Liver (tissue), 9 donors: ENCODE results near the gene RBMS3. TPM values are rescaled to one million over a fixed set of nuclear protein-coding genes. Genes with fewer than 3 reads are reported as not detected.
"Not testable (repeated sequence)": the region's sequence is repeated elsewhere in the genome, so short reads cannot be mapped to it uniquely, and the experiment has no call there.

Source experiments
- DNase-seq: peaks from one replicate; pipeline ENCODE4 v3.0.0-alpha.2; 2017; ENCODE audit warnings: low spot score
- H3K27ac ChIP-seq, 2 donors: one replicate each; pipeline ENCODE4 v1.7.0; 2013; ENCODE audit warnings: inconsistent platforms in 2 of 2, low read length in 2 of 2, control low read depth in 1 of 2, low read depth in 1 of 2, mild to moderate bottlenecking in 1 of 2
- H3K27me3 ChIP-seq, 4 donors: one replicate each; pipeline versions ENCODE4 v1.6.1 to v1.7.0; 2013; ENCODE audit warnings: low read length in 3 of 4, inconsistent platforms in 1 of 4, mild to moderate bottlenecking in 1 of 4, moderate library complexity in 1 of 4; ENCODE audit not compliant: control insufficient read depth in 4 of 4, insufficient read depth in 4 of 4
- H3K36me3 ChIP-seq, 4 donors: one replicate each; pipeline versions ENCODE4 v1.6.1 to v1.7.0; 2013; ENCODE audit warnings: low read length in 3 of 4, mild to moderate bottlenecking in 3 of 4, low read depth in 1 of 4, moderate library complexity in 1 of 4; ENCODE audit not compliant: control insufficient read depth in 4 of 4, insufficient read depth in 3 of 4
- H3K4me1 ChIP-seq, 4 donors: one replicate each; pipeline versions ENCODE4 v1.6.1 to v1.7.0; 2013; ENCODE audit warnings: low read length in 3 of 4, mild to moderate bottlenecking in 3 of 4, moderate library complexity in 1 of 4; ENCODE audit not compliant: control insufficient read depth in 4 of 4, insufficient read depth in 4 of 4
- H3K4me3 ChIP-seq, 3 donors: one replicate each; pipeline versions ENCODE4 v1.6.1 to v1.7.0; 2013; ENCODE audit warnings: low read length in 3 of 3, control low read depth in 1 of 3, low read depth in 1 of 3, mild to moderate bottlenecking in 1 of 3
- H3K9ac ChIP-seq, 2 donors: one replicate each; pipeline ENCODE4 v1.7.0; 2013; ENCODE audit warnings: low read length in 2 of 2, mild to moderate bottlenecking in 2 of 2, moderate library complexity in 2 of 2, control low read depth in 1 of 2, low read depth in 1 of 2
- H3K9me3 ChIP-seq, 4 donors: one replicate each; pipeline versions ENCODE4 v1.6.1 to v1.7.0; 2013; ENCODE audit warnings: low read length in 3 of 4; ENCODE audit not compliant: control insufficient read depth in 4 of 4
- ATF3 ChIP-seq: IDR thresholded peaks from 2 replicates; pipeline ENCODE4 v1.6.1; 2016; ENCODE audit warnings: antibody characterized with exemption
- EGR1 ChIP-seq, 2 donors: IDR thresholded peaks; 2 replicates each; pipeline ENCODE4 v1.6.1; 2016 to 2018; ENCODE audit warnings: antibody characterized with exemption in 2 of 2, low read depth in 2 of 2
- FOXA1 ChIP-seq: IDR thresholded peaks from 2 replicates; pipeline ENCODE4 v1.6.1; 2016; ENCODE audit warnings: antibody characterized with exemption
- FOXA2 ChIP-seq: IDR thresholded peaks from 2 replicates; pipeline ENCODE4 v1.6.1; 2016; ENCODE audit warnings: antibody characterized with exemption
- GABPA ChIP-seq, 2 donors: IDR thresholded peaks in 1 of 2; conservative IDR thresholded peaks in 1 of 2; 2 replicates each; pipeline ENCODE4 v1.6.1; 2016; ENCODE audit warnings: antibody characterized with exemption in 2 of 2, mild to moderate bottlenecking in 1 of 2, moderate library complexity in 1 of 2
- HNF4A ChIP-seq, 2 donors: conservative IDR thresholded peaks; 2 replicates each; pipeline ENCODE4 v1.6.1; 2016; ENCODE audit warnings: antibody characterized with exemption in 2 of 2, mild to moderate bottlenecking in 2 of 2
- HNF4G ChIP-seq: IDR thresholded peaks from 2 replicates; pipeline ENCODE4 v1.6.1; 2016; ENCODE audit warnings: antibody characterized with exemption
- JUND ChIP-seq, 2 donors: IDR thresholded peaks; 2 replicates each; pipeline ENCODE4 v1.6.1; 2016; ENCODE audit warnings: antibody characterized with exemption in 2 of 2
- MAX ChIP-seq: IDR thresholded peaks from 2 replicates; pipeline ENCODE4 v1.6.1; 2016; ENCODE audit warnings: antibody characterized with exemption
- NR2F2 ChIP-seq: IDR thresholded peaks from 2 replicates; pipeline ENCODE4 v1.6.1; 2016; ENCODE audit warnings: antibody characterized with exemption
- RAD21 ChIP-seq, 2 donors: IDR thresholded peaks; 2 replicates each; pipeline ENCODE4 v1.6.1; 2016; ENCODE audit warnings: antibody characterized with exemption in 2 of 2, mild to moderate bottlenecking in 2 of 2
- RXRA ChIP-seq, 2 donors: IDR thresholded peaks; 2 replicates each; pipeline ENCODE4 v1.6.1; 2017 to 2018; ENCODE audit warnings: antibody characterized with exemption in 2 of 2, mild to moderate bottlenecking in 1 of 2
- SP1 ChIP-seq: IDR thresholded peaks from 2 replicates; pipeline ENCODE4 v1.6.1; 2018; ENCODE audit warnings: antibody characterized with exemption, mild to moderate bottlenecking
- TAF1 ChIP-seq: conservative IDR thresholded peaks from 2 replicates; pipeline ENCODE4 v1.6.1; 2016; ENCODE audit warnings: antibody characterized with exemption, mild to moderate bottlenecking
- YY1 ChIP-seq: IDR thresholded peaks from 2 replicates; pipeline ENCODE4 v1.6.1; 2016; ENCODE audit warnings: antibody characterized with exemption, mild to moderate bottlenecking
- WGBS: extraction: QIAGEN DNeasy Blood & Tissue Kit; methylation state at CpG from one replicate; pipeline ENCODE4 v1.1.7; 2013; 5-methylcytosine and 5-hydroxymethylcytosine counted together
- polyA plus RNA-seq, 2 donors: library from polyadenylated mRNA; stranded (reverse) in 1 of 2; unstranded in 1 of 2; fragments of 200-250 nt in 1 of 2; fragments of >200 nt in 1 of 2; fragmentation: Nextera tagmentation in 1 of 2; extraction: Ambion mirVana in 1 of 2; gene quantifications; one replicate each; pipeline versions ENCODE4 v1.2.1 to v1.2.3, GENCODE V29; 2013 to 2015
- total RNA-seq, 2 donors: library from RNA; depleted of rRNA; stranded (reverse); fragments of >200 nt; gene quantifications; one replicate each; pipeline ENCODE4 v1.2.3, GENCODE V29; 2014
- TF ChIP-seq, protein P1 (sequence below): IDR thresholded peaks from 2 replicates; pipeline ENCODE4 v1.6.1; 2016; ENCODE audit warnings: antibody characterized with exemption
- TF ChIP-seq, protein P2 (sequence below): IDR thresholded peaks from 2 replicates; pipeline ENCODE4 v1.6.1; 2016; ENCODE audit warnings: antibody characterized with exemption, mild to moderate bottlenecking
- TF ChIP-seq, protein P3 (sequence below): fragments of 150-350 bp; IDR thresholded peaks from 2 replicates; pipeline ENCODE4 v1.5.1; 2017; ENCODE audit warnings: improper control_type of control experiment, low read depth, low read length; ENCODE audit not compliant: missing input control
- donor health status: healthy.
- donor health status: healthy.
- donor health status: healthy.
- donor health status: healthy.
- donor health status: healthy.

RBMS3 gene
- total and polyA plus RNA-seq, 4 donors: 1.2 to 14.9 (median 9.3) TPM

- TF ChIP-seq GABPA (IDR thresholded peaks at IDR 0.05 in 1 of 2, conservative IDR thresholded peaks at IDR 0.05 in 1 of 2) (no peak), RXRA (IDR thresholded peaks at IDR 0.05) (peak; percentile 25 to 50), NR2F2 (peak; percentile 99), EGR1 (IDR thresholded peaks at IDR 0.05; ENCODE audit: low read depth in 2 of 2) (no peak), YY1 (no peak), TAF1 (no peak), JUND (IDR thresholded peaks at IDR 0.05) (no peak), MAX (no peak), ATF3 (no peak), HNF4A (conservative IDR thresholded peaks at IDR 0.05) (no peak)
- TF ChIP-seq, protein P1, sequence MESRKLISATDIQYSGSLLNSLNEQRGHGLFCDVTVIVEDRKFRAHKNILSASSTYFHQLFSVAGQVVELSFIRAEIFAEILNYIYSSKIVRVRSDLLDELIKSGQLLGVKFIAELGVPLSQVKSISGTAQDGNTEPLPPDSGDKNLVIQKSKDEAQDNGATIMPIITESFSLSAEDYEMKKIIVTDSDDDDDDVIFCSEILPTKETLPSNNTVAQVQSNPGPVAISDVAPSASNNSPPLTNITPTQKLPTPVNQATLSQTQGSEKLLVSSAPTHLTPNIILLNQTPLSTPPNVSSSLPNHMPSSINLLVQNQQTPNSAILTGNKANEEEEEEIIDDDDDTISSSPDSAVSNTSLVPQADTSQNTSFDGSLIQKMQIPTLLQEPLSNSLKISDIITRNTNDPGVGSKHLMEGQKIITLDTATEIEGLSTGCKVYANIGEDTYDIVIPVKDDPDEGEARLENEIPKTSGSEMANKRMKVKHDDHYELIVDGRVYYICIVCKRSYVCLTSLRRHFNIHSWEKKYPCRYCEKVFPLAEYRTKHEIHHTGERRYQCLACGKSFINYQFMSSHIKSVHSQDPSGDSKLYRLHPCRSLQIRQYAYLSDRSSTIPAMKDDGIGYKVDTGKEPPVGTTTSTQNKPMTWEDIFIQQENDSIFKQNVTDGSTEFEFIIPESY: no peak
Measured at GRCh38 chr3:29521751-29522150, 240.9 kb downstream of the RBMS3 start (continued).

DNA sequence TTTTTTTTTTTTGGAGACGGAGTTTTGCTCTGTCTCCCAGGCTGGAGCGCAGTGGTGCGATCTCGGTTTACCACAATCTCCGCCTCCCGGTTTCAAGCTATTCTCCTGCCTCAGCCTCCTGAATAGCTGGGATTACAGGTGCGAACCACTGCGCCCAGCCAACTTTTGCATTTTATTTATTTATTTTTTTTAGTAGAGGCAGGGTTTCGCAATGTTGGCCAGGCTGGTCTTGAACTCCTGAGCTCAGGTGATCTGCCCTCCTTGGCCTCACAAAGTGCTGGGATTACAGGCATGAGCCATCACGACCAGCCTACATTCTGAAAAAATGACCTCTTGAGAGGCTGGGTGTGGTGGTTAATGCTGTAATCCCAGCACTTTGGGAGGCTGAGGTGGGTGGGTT is 243.6 kb downstream of the RBMS3 start:
- WGBS: 93% methylated on average over 10 of the region's 10 CpGs
- H3K4me3 ChIP-seq, H3K36me3 ChIP-seq, H3K27ac ChIP-seq, DNase-seq, H3K9ac ChIP-seq, H3K9me3 ChIP-seq, H3K27me3 ChIP-seq: not testable (repeated sequence)
- peaks cover 5 to 18% (median 12%) of the 10 kb centered on the region in 4 donors for H3K4me1 ChIP-seq

GRCh38 chr3:29525254-29525881 is 244.5 kb downstream of the RBMS3 start:
- Histone ChIP-seq H3K9me3 (no peaks in the 10 kb centered on the region), H3K4me1 (peaks cover 5 to 18% (median 12%) of the 10 kb centered on the region in 4 donors), H3K27me3 (no peaks in the 10 kb centered on the region), H3K36me3 (no peaks in the 10 kb centered on the region), H3K9ac (no peak overlapping the region), H3K4me3 (no peak overlapping the region), H3K27ac (peak overlapping the region in 1 of 2 donors; percentile 32)
- TF ChIP-seq FOXA1 (peak; percentile 87), FOXA2 (peak; percentile 82), NR2F2 (peak; percentile 100), SP1 (peak; percentile 91), YY1 (peak; percentile 70), GABPA (IDR thresholded peaks at IDR 0.05 in 1 of 2, conservative IDR thresholded peaks at IDR 0.05 in 1 of 2) (peak in 1 of 2 donors; percentile 67), JUND (IDR thresholded peaks at IDR 0.05) (peak; percentile 64 to 71), HNF4A (conservative IDR thresholded peaks at IDR 0.05) (peak; percentile 75 to 81), ATF3 (peak; percentile 41), MAX (peak; percentile 72), TAF1 (no peak), RAD21 (IDR thresholded peaks at IDR 0.05) (peak; percentile 70 to 72), HNF4G (peak; percentile 27), EGR1 (IDR thresholded peaks at IDR 0.05; ENCODE audit: low read depth in 2 of 2) (peak in 1 of 2 donors; percentile 36), RXRA (IDR thresholded peaks at IDR 0.05) (peak; percentile 88)
- TF ChIP-seq, protein P2, sequence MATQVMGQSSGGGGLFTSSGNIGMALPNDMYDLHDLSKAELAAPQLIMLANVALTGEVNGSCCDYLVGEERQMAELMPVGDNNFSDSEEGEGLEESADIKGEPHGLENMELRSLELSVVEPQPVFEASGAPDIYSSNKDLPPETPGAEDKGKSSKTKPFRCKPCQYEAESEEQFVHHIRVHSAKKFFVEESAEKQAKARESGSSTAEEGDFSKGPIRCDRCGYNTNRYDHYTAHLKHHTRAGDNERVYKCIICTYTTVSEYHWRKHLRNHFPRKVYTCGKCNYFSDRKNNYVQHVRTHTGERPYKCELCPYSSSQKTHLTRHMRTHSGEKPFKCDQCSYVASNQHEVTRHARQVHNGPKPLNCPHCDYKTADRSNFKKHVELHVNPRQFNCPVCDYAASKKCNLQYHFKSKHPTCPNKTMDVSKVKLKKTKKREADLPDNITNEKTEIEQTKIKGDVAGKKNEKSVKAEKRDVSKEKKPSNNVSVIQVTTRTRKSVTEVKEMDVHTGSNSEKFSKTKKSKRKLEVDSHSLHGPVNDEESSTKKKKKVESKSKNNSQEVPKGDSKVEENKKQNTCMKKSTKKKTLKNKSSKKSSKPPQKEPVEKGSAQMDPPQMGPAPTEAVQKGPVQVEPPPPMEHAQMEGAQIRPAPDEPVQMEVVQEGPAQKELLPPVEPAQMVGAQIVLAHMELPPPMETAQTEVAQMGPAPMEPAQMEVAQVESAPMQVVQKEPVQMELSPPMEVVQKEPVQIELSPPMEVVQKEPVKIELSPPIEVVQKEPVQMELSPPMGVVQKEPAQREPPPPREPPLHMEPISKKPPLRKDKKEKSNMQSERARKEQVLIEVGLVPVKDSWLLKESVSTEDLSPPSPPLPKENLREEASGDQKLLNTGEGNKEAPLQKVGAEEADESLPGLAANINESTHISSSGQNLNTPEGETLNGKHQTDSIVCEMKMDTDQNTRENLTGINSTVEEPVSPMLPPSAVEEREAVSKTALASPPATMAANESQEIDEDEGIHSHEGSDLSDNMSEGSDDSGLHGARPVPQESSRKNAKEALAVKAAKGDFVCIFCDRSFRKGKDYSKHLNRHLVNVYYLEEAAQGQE: peak; percentile 57
- TF ChIP-seq, protein P3, sequence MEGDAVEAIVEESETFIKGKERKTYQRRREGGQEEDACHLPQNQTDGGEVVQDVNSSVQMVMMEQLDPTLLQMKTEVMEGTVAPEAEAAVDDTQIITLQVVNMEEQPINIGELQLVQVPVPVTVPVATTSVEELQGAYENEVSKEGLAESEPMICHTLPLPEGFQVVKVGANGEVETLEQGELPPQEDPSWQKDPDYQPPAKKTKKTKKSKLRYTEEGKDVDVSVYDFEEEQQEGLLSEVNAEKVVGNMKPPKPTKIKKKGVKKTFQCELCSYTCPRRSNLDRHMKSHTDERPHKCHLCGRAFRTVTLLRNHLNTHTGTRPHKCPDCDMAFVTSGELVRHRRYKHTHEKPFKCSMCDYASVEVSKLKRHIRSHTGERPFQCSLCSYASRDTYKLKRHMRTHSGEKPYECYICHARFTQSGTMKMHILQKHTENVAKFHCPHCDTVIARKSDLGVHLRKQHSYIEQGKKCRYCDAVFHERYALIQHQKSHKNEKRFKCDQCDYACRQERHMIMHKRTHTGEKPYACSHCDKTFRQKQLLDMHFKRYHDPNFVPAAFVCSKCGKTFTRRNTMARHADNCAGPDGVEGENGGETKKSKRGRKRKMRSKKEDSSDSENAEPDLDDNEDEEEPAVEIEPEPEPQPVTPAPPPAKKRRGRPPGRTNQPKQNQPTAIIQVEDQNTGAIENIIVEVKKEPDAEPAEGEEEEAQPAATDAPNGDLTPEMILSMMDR: no peak
- TF ChIP-seq, protein P1: peak; percentile 46
- WGBS: 11% methylated on average over 1 of the region's 1 CpG
- DNase-seq: no peak
